Stimulated activated CD4-positive, alpha-beta T cell treated with anti-CD3 and anti-CD28 coated beads, Interleukin-4, amount 100 ng/mL, for 48 hours (primary cell): ENCODE results near the gene GNAI3.

Source experiments
- DNase-seq, 2 donors: peaks; one replicate each; pipeline ENCODE4 v3.0.0-alpha.2; 2020; ENCODE audit warnings: low read depth in 2 of 2

Gene GNAI3

GRCh38 chr1:109636201-109636952, 88.0 kb downstream of the GNAI3 start:
- DNase-seq, result no peak

GRCh38 chr1:109637446-109637845, 89.0 kb downstream of the GNAI3 start:
- no peak for DNase-seq

GRCh38 chr1:109639063-109639840, 90.8 kb downstream of the GNAI3 start:
- no peak for DNase-seq

GRCh38 chr1:109639841-109640184, 91.4 kb downstream of the GNAI3 start:
- DNase-seq, result no peak

- DNase-seq, result peak; percentile 84 to 98
These were observed 92.0 kb downstream of the GNAI3 start for GRCh38 chr1:109640285-109640865.

GRCh38 chr1:109641078-109641740, 92.8 kb downstream of the GNAI3 start:
- DNase-seq, result no peak

- no peak for DNase-seq
These were observed 93.4 kb downstream of the GNAI3 start for GRCh38 chr1:109641861-109642260.

- DNase-seq, result no peak
These were observed 94.2 kb downstream of the GNAI3 start for GRCh38 chr1:109642626-109643025.

- DNase-seq, result peak; percentile 86 to 92
These were observed 95.2 kb downstream of the GNAI3 start for GRCh38 chr1:109643385-109644230.

GRCh38 chr1:109644670-109645069, 96.3 kb downstream of the GNAI3 start:
- DNase-seq, result no peak

GRCh38 chr1:109649491-109649914, 101.1 kb downstream of the GNAI3 start:
- no peak for DNase-seq

- DNase-seq, result no peak
These were observed 102.2 kb downstream of the GNAI3 start for GRCh38 chr1:109650609-109651008.

GRCh38 chr1:109652402-109652801, 104.0 kb downstream of the GNAI3 start:
- DNase-seq, result no peak

GRCh38 chr1:109653306-109653705, 104.9 kb downstream of the GNAI3 start:
- no peak for DNase-seq

- DNase-seq, result no peak
These were observed 106.1 kb downstream of the GNAI3 start for GRCh38 chr1:109654519-109654918.

- peak; percentile 66 to 67 for DNase-seq
These were observed 107.5 kb downstream of the GNAI3 start, which contains the start of gene GSTM4 for GRCh38 chr1:109655615-109656519. GSTM4 (plus strand) TSS chr1:109656099; CDS start chr1:109656390, 291 bp downstream.

GRCh38 chr1:109657395-109657794, 109.0 kb downstream of the GNAI3 start:
- DNase-seq, result no peak

- DNase-seq, result no peak
These were observed 109.6 kb downstream of the GNAI3 start for GRCh38 chr1:109657970-109658369.

- DNase-seq, result no peak
These were observed 110.2 kb downstream of the GNAI3 start for GRCh38 chr1:109658533-109659042.

- no peak for DNase-seq
These were observed 110.7 kb downstream of the GNAI3 start for GRCh38 chr1:109659145-109659544.
